GM12891 (cell line): ENCODE data around the gene AP4M1.

ENCODE experiments used
- PAX5 ChIP-seq: IDR thresholded peaks from 2 replicates; pipeline ENCODE4 v1.6.1; 2011; ENCODE audit warnings: low read length, moderate library complexity, mild to moderate bottlenecking; ENCODE audit not compliant: insufficient read depth, severe bottlenecking
- POLR2A ChIP-seq: IDR thresholded peaks from 2 replicates; pipeline ENCODE4 v1.6.1; 2011; ENCODE audit warnings: low read depth, low read length, control low read depth
- POLR2AphosphoS5 ChIP-seq: IDR thresholded peaks from 2 replicates; pipeline ENCODE4 v1.6.1; 2011; ENCODE audit warnings: low read depth, low read length, control low read depth
- POU2F2 ChIP-seq: IDR thresholded peaks from 2 replicates; pipeline ENCODE4 v1.6.1; 2011; ENCODE audit warnings: low read depth, mild to moderate bottlenecking, control low read depth, low read length, moderate library complexity
- SPI1 ChIP-seq: IDR thresholded peaks from 2 replicates; pipeline ENCODE4 v1.6.1; 2011; ENCODE audit warnings: low read depth, low read length, control low read depth
- TAF1 ChIP-seq: IDR thresholded peaks from 2 replicates; pipeline ENCODE4 v1.6.1; 2011; ENCODE audit warnings: low read depth, low read length, control low read depth

- TF ChIP-seq TAF1 (no peak), POLR2A (no peak), POLR2AphosphoS5 (no peak), SPI1 (no peak), PAX5 (no peak), POU2F2 (no peak)
Observed at GRCh38 chr7:100155553-100156317, 54.3 kb downstream of the AP4M1 start.
